COLO829 (cell line): ENCODE measurements around the gene CLCN6.
"Not testable (repeated sequence)": the region's sequence is repeated elsewhere in the genome, so short reads cannot be mapped to it uniquely, and the experiment has no call there.

Experiments
- DNase-seq: peaks from one replicate; pipeline ENCODE4 v3.0.0; 2012; ENCODE audit warnings: low spot score

The CLCN6 gene

DNA sequence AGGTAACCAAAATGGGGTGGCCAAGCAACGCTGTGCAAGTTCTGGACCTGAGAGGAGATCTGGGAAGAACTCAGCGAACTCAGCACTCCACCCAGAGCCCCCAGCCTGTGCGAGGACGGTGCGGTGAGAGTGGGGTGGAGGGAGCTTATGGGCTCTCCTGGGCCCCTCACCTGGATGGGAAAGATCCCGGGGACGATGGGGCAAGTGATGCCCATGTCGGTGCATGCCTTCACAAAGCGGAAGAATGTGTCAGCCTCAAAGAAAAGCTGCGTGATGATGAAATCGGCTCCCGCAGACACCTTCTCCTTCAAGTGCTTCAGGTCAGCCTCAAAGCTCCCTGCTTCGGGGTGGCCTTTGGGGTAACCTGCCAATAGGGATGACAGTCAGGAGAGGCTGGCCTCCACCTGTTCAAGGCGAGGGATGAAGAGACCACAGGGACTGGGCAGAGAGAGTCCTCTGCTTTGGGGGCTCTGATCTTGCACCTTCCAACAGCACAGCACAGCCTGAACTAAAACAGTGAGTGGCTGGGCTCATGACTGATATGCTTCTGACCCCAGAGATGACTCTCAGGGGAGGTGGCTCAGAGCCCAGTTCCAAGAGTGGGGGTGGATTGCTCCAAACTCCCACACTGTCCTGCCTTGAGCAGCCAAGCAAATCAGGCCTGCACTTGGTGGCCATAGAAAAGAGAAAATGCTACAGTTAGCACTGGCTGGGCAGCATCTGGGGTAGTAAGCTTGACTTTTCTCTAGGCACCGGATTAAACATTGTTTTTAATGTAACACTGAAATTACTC lies 9.8 kb upstream of the CLCN6 start:
- no peak for DNase-seq

DNA sequence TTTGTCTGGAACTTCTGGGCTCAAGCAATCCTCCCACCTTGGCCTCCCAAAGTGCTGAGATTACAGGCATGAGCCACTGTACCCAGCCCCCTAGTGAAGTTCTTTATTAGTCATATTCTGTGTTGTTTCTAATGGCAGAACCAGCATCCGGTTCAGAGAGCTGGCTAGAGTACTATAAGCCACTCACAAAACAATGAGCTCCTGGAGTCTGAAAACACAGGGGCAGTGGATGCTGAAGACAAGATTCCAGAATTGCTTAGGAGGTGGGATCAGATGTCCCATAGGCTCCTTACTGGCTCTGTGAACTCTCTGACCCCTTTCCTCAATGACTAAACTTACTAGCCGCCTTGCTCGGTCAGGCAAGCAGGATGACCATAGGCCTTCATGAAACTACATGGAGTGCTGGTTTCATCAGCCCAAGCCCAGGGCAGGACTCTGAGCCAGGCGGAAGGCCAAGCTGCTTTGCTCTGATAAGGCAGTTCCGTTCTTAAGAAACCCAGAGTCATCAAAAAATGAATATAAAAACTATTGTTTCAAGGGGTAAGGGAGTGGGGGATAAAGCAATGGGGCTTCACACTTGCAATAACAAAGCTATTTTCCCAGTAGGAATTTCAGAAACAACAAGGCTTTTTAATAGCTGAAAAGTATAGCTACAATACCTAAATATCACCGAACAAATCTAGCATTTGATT lies 8.3 kb upstream of the CLCN6 start:
- no peak for DNase-seq

DNA sequence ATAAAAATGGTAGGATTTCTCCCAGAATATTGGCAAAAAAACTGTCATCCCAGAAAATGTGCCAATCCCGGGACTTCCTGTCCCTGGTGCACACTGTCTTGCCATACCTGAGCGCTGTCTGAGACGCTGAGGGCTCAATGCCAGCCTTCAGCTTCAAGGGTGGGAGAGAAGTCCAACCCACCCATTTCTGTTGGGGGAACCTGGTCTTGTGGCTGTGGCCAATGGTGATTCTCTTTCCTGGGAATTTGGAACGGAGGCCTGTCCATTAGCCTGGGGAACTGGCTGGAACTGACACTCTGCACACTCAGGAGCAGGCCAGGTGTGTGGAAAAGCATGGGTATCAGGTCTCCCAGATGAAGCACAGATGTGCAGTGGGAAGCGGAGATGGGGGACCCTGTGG lies 6.9 kb upstream of the CLCN6 start:
- no peak for DNase-seq

DNA sequence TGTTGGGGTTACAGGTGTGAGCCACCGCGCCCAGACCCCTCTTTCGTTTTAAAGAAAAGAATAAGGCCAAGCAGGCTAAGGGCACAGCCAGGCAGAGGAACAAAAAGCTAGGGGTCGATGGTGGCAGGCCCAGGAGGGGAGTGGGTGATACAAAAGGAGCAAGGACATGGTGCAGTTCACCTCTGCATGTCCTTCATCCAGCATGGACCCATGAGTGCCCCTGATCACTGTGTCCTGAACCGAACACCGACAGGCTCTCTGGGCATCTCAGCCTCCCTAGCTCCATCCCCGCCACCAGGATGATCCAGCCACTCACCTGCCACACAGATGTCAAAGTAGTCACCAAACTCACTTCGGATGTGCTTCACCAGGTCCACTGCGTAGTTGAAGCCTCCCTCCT lies 6.1 kb upstream of the CLCN6 start:
- no peak for DNase-seq

DNA sequence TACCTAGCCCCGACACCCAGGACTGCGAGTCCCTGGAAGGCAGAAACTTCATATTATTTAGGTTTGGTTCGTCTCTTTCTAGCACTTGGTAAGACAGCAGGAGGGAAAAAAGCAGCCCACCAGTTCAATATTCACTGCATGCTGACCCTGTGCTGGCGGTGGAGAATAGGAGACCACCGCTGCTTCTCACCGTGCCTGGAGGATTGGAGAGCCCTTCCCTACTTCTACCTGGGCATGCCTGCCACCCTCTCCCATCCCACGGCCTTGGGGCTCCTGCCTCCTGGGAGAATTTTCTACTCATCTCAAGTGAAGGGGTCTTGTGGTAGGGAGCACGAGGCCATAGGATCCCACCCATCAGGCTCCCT lies 5.6 kb upstream of the CLCN6 start:
- DNase-seq: no peak

DNA sequence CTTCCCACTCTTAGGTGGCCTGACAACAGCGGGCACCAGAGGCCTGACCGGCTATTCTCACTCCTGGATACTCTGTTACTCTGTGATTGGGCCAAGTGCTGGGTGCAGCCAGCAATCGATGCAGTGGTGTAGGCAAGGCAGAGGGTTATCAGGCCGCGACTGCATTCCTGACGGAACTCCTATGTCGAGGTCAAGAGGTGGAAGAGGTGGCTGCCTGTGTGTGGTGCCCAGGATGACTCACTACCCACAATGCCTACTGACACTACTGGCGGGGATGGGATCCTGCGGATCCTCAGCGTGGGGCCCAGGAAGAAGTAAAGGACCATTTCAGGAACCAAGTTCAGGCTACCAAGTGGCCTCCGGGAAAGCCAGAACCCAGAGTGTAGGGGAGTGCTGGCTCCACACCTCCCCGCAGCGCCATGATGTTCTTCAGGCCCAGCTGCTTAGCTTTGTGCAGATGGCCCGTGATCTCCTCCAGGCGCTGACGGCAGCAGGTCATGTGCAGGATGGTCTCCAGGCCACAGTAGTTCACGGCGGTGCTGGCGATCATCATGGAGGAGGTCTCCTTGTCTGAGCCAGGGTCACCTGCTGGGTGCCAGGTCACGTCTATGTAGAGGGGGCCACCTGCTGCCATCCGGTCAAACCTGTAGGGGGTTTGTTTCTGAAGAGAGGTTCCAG lies 5.1 kb upstream of the CLCN6 start:
- DNase-seq: no peak

DNA sequence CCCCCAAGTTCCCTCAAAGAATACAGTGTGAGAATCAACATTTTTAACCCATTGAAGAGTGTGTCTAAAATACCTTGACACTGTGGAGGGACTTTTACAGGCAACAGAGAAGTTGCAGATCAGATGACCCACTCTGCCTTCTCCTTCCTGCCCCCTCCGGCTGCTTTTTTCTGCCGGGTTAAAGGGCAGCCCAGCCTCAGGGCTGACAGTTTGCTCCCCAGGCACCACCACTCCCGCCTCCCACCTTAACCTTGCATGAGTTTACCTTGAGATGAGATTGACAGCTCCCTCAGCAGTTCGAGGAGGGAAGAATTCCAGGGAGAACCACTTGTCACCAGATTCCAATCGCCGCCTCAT lies 3.4 kb upstream of the CLCN6 start:
- DNase-seq: no peak

DNA sequence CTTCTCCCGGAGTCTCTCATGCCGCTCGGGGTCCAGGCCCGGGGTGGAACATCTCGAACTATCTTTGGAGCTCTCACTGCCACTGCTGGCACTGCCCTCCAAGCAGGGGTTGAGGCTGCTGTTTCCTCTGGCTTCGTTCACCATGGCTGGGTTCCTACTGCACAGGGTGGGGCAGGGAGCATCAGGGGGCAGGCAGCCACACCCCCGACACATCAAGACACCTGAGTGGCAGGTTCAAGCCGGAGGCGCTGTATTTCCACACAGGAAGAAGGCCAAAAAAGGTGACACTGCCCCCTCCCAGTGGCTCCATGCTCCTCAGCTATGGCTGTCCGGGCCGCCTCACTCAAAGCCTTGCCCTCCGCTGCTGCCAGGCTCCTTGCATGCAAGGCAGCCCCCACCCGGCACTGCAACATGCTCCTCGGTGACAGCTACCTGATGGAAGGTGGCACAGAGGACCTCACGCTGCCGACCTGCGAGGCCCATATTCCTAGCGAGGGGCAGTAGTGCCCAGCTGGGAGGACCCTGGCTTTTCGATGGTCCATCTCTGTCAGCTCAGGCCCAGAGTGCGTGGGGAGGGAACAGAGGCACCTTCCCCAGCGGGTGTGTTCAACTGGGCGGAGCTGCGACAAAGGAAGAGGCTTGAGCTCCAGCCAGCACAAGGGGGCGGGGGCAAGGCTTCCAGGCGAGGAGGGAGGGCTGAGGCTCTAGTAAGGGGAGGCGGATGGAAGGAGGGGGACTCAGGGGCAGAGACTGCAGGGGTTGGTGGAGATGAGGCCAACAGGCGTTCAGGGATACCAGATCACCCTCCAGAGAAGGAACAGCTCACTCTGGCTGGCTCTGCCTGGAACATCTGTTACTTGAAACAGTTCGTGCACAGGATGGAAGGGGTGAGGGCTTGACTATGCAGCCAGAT lies 2.8 kb upstream of the CLCN6 start:
- DNase-seq: peak; percentile 60

DNA sequence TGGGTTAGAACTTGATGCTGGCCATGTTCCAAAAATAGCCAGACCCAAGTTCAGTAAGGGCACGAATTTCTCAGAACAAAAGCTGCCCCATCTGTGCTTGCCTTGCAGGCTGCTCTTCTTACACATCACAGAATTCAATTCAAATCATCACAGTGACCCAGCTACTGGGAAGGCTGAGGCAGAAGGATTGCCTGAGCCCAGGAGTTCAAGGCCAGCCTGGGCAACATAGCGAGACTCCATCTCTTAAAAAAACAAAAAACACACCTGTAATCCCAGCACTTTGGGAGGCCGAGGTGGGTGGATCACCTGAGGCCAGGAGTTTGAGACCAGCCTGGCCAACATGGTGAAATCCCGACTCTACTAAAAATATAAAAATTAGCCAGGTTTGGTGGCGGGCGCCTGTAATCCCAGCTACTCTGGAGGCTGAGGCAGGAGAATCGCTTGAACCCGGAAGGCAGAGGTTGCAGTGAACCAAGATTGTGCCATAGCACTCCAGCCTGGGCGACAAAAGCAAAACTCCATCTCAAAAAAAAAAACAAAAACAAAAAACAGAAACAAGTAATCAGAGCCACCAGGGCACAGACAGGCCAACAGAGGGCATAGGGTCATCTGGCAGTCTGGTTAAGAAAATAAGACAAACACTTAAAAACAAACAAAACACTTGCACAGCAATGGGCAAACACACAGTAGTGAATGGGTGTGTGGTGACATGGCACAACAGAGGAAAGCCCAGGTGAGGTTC lies 1.9 kb upstream of the CLCN6 start:
- not testable (repeated sequence) for DNase-seq

DNA sequence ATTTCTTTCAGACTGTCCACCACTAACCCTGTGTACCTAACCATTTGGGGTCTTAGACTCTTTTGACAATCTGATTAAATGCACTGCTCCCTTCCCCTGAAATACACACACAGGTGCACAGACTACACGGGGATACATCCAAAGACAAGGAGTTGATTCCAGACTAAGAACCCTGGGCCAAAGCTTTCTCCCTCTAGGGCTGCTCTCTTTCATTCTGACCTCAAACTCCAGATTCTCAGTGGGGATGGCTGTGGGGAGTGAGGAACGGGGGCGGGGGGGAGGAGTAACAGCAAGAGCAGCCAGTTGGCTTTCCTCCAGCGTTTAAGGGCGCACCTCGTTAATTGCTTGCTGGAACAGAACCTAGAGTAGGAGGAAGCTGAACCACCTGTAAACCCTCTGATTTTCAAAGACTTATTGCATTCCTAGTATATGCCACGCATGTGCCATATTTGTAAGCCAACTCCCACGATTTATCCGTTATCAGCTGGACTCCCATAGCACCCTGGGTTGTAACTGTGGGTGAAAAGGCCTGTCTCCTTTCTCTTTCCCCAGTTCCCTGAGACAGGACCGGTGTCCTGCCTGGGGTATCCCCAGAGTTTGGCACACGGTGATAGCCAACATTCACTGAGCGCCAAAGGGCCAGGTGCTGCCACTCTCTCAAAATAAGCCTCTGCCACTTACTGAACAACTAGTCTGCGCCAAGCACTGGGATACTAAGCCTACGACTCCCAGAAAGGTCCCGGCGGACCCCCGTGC lies 1.1 kb upstream of the CLCN6 start:
- DNase-seq: no peak

DNA sequence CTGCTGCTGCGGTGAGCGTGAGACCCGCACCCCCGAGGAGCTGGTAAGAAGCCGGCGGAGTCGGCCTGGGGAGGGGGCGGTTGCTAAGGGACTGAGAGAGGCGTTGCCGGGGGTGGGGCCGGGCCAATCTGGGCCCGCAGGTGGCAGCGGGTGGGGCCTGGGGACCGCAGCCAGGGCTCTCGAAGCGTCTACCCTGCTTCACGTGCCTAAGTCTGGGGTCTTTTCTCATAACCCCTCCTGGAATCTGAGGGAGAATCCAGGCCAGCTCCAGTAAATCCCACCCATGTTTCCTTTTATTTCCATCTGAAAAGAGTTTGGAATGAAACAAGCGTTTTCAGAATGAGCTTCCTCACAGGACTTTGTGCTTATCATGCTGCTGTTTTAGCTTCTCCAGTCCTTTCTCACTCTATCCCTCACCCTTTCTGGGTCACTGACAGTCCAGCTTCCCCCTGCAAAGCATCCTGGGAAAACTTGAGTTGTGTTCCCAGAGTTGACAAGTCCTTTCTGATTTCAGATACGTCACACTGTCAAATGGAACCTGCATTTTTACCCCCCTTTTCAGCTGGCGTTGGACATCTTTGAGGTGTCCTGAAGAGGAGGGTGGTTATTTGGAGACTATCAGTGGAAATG lies 431 bp downstream of the CLCN6 start:
- peak; percentile 50 for DNase-seq

DNA sequence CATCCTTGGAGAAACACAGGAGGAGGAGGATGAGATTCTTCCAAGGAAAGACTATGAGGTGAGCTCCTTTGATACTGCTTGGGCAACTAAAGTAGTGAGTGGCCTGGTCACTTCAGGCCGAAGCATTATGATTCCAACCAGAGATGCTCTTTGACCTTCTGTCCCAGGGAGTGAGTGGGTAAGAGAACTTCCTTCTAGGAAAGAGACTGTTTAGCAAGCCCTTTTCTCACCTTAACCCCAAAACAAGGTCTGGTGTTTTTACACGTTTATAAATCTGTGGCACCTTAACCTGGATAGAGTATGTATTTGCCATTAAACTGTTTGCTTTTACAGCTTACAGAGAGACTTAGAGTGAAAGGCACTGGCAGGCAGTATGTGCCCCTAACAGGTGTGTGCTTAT lies 1.1 kb downstream of the CLCN6 start:
- no peak for DNase-seq

DNA sequence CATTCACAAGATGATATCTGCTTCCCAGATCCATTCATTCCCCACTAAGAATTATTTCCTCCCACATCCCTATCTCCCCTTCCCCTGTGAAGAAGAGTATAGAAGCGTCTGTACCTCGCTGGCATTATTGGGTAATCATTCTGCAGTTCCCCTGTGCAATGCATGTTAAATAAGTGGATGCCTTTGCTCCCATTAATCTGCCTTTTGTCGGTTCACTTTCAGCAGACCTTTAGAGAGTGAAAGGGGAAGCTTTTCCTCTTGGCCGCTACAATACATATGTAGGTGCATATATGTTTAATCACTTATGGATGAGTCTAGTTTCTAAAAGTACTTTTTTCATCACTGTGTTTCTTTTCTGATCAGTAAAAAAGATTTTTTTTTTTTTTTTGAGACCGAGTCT lies 7.0 kb downstream of the CLCN6 start:
- DNase-seq: no peak

DNA sequence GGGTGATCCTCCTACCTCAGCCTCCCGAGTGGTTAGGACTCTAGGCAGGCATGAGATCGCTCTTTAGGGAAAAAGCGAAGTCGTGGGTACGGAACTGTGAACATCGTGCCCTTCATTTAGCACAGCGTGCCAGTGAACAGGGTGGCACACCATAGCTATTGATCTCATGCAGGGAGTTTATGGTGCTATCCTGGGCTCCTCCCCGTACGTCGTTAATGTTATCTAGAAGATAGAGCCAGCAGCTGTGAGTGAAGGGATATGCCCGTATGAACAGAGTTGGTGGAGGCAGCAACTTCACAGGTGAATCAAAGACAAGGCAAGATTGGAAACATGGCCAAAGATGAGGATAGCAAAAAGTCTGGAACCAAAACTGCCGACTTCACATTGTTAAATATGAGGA lies 11.2 kb downstream of the CLCN6 start:
- DNase-seq: no peak

DNA sequence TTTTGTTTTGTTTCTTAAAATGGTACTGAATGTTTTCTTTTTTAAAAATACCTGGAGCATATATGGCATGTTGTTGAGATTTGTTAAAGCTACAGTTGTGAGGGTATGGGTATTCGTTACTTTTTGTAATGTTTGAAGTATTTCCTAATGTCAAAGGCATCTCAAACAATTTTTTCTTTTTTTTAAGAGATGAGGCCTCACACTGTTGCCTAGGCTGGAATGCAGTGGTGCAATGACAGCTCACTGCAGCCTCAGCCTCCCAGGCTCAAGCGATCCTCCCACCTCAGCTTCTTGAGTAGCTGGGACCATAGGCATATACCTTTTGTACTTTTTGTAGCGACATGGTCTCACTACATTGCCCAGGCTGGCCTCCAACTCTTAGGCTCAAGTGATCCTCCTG lies 16.1 kb downstream of the CLCN6 start:
- no peak for DNase-seq

DNA sequence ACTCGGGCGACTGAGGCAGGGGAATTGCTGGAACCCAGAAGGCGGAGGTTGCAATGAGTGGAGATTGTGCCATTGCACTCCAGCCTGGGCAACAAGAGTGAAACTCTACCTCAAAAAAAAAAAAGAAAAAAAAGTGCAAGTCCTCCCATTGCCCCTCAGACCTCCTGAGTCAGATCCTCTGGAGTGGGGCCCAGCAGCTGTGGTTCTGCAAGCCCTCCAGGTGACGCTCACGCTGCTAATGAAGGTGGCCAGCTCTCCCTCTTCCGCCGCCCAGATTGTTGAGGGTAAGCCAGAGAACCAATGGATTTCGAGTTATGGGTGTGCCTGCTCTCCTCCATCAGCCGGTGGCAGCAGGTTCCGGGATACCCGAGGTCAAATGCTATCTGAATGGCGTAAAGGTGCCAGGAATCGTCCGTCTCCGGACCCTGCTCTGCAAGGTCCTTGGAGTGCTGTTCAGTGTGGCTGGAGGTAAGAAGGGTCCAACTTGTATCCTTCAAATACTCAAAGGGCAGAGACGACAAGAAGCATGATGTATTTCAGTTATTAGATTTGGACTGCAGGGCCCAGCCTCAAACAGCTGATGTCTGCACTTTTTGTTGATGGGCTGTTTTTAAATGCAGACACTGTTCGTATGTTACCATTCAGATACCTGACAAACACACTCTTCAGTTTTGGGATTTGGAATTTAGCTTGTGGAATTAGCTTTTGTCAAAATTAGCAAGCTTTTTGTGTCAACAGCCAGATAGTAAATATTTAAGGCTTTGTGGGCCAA lies 17.6 kb downstream of the CLCN6 start:
- no peak for DNase-seq

DNA sequence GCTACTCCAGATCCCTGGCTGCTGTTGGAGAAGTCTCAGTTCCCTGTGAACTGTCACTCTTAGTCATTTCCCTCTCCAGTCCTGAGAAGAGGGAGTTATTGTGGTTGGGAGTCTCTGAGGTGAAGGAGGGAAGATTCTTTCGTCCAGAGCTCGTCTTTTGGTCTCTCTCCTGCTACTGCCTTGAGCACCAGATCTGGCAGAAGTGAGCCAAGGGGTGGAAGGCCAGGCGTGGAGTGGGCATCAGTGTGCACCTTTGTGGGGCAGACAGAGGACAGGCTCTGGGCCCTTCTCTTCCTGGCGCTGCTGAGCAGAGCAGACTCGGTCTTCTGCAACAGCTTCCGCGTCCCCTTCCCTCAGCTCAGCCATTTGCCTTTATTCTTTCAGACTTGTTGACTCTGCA lies 19.1 kb downstream of the CLCN6 start:
- DNase-seq: no peak

DNA sequence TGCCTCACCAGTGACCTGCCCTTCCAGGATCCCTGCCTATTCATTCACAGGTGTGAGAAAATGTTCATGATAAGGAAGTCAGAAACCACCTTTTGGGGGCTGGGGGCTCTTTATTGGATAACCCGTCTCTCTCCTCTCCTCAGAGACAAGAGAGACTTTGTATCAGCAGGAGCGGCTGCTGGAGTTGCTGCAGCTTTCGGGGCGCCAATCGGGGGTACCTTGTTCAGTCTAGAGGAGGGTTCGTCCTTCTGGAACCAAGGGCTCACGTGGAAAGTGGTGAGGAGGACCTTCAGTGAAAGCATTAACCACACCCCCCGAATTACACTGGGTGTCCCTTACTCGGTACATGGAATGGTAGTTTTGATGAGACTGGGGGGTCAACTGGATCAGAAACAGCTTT lies 21.0 kb downstream of the CLCN6 start:
- no peak for DNase-seq

DNA sequence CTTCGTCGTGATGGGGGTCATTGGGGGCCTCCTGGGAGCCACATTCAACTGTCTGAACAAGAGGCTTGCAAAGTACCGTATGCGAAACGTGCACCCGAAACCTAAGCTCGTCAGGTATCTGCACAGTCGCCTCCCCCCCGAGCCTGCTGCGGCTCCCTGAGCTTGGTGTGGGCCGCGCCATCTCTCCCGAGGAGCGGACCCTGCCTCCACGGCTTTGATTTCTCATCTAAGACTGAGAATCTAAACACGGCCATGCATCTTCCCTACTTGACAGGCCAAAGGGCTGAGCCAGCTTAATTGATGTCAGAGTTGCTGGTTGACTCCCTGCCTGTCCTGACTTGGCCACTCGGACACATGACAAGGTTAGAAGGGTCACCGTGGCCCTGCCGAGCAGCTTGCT lies 22.5 kb downstream of the CLCN6 start:
- DNase-seq: no peak
